Activated CD4-positive, CD25-positive, alpha-beta regulatory T cell treated with anti-CD3 and anti-CD28 coated beads, Interleukin-2, amount 50 U/mL, for 16 hours (primary cell): Measurements from ENCODE around the gene ADARB1.
A peak's percentile ranks its signal among the peaks of the same experiment; 100 is the strongest.
"Not testable (repeated sequence)": the region's sequence is repeated elsewhere in the genome, so short reads cannot be mapped to it uniquely, and the experiment has no call there.

ENCODE experiments used
- DNase-seq: peaks from one replicate; pipeline ENCODE4 v3.0.0-alpha.2; 2020; ENCODE audit warnings: low read depth, low spot score

Gene ADARB1

DNA sequence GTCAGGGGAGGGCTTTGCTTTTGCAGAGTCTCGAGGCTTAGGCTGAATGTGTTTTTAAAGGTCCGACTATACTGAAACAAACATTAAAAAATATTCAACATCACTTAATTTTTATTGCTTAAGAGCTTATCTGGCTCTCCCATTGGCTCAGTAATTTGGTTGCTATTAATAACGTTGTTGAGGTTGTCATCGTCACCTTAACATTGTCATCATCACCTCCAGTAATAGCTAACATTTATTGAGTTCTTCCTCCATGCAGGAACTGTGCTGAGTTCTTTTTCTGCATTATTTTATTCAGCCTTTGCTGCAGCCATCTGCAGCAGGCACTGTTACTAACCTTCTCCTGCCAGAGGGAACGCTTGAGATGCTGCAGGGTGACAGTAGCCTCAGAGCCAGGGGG lies 40.1 kb downstream of the ADARB1 start:
- no peak for DNase-seq

- no peak for DNase-seq
Observed at GRCh38 chr21:45115141-45115540, 40.8 kb downstream of the ADARB1 start.

DNA sequence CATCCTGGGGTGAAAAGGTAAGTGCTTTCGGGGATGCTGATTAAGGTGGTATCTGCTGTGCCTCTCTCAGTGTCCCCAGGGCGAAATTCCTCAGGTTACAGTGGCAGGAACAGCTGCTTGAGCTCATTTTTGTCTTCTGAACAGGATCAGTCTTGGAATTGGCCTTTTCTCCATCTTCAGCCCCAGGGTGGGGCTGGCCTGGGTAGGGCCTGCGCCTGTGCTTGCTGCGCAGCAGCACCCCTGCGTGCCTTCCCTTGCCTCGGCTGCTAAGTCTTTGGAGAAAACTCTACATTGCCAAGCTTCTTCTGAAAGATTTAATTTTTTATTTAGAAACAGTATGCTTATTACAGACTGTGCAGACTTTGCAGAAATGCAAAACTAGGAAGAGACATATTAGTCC lies 41.7 kb downstream of the ADARB1 start:
- no peak for DNase-seq

DNA sequence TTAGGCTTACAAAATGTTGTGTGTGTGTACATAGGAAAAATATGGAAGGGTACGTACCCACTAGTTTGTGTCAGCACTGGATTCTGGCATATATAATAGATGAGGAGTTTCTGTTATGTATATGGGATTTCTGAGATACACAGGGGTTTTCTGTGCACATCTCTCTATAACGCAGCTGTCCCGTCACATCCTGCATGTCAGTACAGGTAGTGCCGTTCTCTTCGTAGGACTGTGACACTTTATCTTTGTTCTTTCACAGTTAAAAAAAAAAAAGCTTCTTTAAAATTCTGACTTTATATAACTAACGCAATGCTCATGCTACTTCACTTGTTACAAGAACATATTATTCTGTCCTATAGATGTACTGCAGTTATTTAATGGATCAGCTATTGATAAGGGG lies 42.9 kb downstream of the ADARB1 start:
- no peak for DNase-seq

GRCh38 chr21:45118099-45118498 lies 43.7 kb downstream of the ADARB1 start:
- DNase-seq, result no peak

DNA sequence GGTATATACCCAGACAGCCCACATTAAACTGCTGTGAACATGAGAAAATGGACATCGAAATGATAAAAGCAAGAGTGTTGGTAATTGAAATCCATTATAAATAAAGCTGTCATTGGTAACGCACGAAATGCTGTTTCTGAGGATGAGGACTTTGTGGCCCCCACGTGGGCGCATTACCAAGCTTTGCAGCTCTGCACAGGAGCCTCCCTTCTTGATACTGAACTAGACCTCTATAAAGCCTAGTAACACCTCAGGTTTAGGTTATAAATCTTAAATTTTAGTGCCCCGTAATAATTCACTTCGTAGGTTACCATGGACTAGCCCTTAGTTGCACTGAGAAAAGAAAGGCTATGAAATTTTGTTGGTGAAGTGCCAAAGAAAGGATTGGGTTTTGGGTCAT lies 45.4 kb downstream of the ADARB1 start:
- DNase-seq, result no peak

- DNase-seq, result no peak
Observed at GRCh38 chr21:45120975-45121374, 46.6 kb downstream of the ADARB1 start.

GRCh38 chr21:45122030-45122429 lies 47.6 kb downstream of the ADARB1 start:
- no peak for DNase-seq

DNA sequence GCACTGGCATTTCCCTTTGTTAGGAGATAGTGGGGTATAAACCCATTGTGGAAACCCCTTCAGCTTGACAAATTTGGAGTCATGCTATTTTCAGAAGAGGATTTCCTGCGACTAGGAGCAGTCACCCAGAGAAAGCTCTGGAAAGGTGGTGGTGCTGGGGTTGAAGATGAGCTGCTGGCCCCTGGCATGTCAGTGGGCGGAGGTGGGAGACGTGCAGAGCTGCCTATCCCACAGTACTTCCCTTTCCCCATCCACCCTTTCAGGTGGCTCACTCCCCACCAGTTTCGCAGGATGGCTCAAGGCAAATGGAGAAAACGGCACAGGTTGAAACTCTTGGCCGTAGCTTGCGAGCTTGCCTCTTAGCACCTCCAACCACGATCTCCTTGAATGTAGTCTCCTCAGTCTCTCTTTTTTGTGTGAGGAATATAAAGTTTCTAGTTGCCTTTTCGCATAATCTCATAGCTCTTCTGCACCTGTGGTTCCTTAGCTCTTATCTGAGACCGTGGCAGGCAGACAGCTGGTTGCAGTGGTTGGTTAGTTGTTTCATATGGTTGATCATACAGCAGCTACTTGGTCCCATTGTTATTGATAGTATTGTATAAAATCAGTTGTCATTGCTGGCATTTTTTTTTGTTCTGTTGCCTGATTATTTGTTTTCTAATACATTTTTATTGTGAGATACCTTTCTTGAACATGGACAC lies 48.2 kb downstream of the ADARB1 start:
- DNase-seq, result no peak

DNA sequence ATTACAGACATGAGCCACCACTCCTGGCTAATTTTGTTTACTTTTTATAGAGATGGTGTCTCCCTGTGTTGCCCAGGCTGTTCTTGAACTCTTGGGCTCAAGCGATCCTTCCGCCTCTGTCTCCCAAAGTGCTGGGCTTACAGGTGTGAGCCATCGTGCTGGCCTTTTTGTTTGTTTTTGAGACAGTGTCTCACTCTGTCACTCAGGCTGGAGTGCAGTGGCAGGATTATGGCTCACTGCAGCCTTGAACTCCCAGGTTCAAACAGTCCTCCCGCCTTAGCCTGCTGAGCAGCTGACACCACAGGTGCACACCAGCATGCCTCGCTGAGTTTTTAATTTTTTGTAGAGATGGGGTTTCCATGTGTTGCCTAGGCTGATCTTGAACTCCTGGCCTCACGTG lies 49.1 kb downstream of the ADARB1 start:
- DNase-seq, result no peak

- DNase-seq, result no peak
Observed at GRCh38 chr21:45124596-45124995, 50.2 kb downstream of the ADARB1 start.

DNA sequence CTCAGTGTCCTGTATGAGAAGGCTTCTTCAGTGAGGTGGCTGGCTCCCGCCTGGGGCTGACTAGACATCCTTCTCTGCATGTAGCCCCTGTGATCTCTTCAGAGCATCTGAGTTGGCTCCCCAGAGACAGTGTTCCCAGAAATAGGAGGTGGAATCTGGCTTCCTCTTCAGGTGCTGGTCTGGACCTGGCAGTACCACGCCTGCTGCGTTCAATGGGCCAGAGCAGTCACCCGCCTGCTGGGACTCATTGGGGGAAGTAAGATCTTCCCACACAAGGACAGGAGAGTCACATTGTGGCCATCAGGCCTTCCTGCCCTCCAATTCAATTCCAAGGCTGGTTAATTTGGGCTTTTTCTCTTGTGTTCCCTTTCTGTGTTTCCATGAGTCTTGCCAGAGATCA lies 51.0 kb downstream of the ADARB1 start:
- no peak for DNase-seq

DNA sequence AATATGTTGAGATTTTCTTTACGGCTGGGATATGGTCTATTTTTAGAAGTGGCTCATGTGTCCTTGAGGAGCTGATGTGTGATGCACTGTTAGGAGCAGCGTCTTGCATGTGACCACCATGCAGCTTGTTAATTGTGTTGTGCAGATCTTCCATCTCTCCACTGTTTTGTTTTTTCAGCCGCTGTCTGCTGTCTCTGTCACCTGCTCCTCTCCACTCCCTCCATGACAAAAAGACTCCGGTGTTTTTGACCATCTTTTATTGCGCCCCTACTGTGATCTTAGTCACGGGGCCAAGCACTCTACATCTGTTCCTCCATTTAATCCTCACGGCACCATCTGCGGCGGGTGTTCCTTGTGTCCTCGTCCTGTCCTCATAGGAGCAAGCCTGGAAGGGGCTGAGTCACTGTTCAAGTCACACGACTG lies 51.8 kb downstream of the ADARB1 start:
- no peak for DNase-seq

DNA sequence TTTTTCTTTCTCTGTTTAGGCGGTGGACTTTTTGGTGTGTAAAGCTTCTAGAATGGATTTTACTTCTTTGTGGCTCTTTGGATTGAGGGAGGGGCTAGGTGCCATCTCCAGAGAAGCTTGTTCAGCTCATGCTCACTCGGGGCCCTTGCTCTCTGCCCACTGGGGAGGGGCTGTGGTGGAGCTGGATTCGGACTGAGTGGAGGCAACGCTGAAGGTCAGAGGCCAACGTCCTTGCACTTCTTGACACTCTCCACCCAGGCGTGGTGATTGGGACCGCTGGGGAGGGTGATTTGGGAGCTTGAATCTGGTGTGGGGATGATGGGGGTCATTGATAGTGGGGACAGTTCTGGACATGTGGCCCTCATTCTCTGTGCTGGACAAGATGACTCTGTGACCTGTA lies 52.6 kb downstream of the ADARB1 start:
- no peak for DNase-seq

- no peak for DNase-seq
Observed at GRCh38 chr21:45127937-45128336, 53.6 kb downstream of the ADARB1 start.

DNA sequence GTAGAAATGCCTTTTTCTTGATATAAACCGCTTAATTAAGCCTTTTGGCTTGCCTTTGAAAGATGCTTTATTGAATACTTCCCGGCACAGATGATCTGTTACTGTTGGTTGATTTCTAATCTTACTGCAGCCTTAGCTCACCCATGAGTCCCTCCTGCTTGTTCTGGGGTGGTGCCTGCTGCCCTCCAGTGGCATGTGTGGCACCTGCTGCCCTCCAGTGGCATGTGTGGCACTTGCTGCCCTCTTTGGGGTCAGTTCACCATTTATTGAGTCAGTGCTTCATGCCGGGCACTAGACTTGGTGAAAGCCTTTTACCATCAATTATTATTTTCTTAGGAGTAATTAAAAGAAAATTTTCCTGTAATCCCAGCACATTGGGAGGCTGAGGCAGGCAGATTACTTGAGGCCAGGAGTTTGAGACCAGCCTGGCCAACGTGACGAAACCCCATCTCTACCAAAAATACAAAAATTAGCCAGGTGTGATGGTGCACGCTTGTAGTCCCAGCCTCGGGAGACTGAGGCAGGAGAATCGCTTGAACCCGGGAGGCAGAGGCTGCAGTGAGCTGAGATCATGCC lies 54.3 kb downstream of the ADARB1 start:
- DNase-seq, result peak; percentile 56

DNA sequence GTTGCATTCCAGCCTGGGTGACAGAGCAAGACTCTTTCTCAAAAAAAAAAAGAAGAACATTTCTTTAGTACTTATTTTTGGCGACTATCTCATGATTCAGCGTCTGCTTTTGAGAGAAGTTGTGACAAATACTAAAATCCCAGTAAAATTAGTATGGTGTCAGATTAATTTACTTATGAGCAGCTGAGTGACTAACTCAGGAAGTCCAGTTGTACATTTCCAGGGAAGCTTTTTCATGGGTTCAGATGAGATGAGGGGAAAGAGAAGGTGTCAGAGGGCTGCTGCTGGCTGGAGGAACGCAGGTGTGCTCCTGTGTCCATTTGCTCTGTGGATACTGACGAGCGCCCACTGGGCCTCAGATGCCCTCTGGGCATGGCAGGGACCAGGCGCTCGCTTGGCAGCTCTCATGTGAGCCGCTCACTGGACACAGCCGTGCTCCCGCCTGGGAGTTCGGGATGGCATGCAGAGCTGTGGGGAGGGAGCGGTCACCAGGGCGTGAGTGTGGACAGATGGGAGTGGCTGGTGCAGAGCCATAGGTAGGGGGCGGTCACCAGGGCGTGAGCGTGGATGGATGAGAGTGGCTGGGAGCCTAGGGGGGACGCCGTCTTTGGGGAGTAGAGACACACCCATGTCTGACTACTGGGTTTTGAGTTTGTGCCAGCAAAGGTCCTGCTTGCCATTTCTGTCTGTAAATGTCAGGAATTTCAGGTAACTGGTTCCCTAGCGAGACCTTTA lies 55.0 kb downstream of the ADARB1 start:
- no peak for DNase-seq

GRCh38 chr21:45130324-45130774 lies 56.0 kb downstream of the ADARB1 start:
- DNase-seq, result no peak

DNA sequence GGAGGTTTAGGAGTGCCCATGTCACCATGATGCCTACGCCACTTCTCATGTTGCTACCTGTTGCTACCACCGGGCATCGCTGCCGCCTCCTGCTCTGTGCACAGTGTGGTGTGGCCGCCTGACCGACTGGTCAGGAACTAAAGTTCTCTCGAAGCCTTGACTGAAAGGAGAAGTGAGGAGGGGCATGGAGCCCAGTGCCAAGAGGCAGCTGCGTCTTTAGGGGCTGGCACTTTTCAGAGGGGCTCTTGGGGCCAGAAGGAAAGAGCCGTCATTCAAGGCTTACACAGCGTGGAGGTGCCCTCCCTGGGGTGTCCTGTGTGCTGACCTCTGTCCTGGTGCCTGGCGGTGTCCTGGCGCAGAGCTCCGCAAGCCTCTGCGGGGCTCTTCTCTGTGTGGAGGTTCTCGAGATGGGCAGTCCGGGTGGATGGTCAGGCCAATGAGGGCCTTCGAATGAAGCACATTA lies 57.2 kb downstream of the ADARB1 start:
- no peak for DNase-seq

- no peak for DNase-seq
Observed at GRCh38 chr21:45132841-45133573, 58.6 kb downstream of the ADARB1 start.

DNA sequence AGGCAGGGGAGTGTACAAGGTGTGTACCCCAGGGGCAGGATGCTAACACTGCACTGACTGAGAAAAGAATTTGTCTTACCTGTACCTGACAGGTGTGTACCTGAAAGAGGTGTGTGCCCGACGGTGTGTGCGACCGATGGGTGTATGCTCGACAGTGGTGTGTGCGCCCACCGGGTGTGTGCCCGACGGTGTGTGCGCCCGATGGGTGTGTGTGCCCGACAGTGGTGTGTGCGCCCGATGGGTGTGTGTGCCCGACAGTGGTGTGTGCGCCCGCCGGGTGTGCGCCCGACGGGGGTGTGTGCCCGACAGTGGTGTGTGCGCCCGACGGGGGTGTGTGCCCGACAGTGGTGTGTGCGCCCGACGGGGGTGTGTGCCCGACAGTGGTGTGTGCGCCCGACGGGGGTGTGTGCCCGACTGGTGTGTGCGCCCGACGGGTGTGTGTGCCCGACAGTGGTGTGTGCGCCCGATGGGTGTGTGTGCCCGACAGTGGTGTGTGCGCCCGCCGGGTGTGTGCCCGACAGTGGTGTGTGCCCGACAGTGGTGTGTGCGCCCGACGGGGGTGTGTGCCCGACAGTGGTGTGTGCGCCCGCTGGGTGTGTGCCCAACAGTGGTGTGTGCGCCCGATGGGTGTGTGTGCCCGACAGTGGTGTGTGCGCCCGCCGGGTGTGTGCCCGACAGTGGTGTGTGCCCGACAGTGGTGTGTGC lies 59.3 kb downstream of the ADARB1 start:
- DNase-seq, result not testable (repeated sequence)
